Activated CD8-positive, alpha-beta memory T cell treated with anti-CD3 and anti-CD28 coated beads, Interleukin-2, amount 50 U/mL, for 48 hours (primary cell): ENCODE results near the gene LDLRAD4.

ENCODE experiments used
- DNase-seq: peaks from one replicate; pipeline ENCODE4 v3.0.0-alpha.2; 2020

LDLRAD4 gene

DNA sequence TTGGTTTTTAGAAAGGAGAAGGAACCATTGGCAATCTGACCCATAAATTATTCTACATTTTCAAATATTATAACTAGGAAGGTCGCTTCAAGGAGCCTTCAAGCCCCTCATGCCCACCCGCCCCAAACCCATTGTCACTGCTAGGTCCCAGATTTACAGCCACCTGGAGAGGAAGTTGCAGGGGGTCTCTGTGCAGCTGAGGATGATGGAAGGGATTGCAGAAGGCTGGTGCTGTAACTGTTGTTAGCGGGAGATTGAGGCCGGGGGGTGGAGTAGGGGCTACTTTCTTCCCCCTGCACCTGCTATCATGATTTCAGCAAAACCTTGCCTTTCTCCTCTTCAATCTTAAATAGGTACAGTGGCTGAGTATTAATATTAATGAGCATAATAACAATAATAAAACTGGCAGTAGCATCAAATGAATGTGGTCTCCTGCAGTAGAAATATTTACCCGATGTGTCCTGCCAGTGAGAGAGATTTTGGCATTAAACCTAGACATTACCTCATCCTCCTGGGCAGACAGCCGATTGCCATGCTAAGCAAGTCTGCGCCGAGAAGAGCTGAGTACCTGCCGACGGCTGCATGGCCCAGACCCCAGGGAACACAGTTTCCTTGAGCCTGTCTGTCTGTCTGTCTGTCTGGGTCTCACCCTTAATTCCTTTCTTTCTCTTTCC, 282.4 kb downstream of the LDLRAD4 start:
- DNase-seq = no peak

- no peak for DNase-seq
Observed at GRCh38 chr18:13501543-13501887, 283.0 kb downstream of the LDLRAD4 start.

DNA sequence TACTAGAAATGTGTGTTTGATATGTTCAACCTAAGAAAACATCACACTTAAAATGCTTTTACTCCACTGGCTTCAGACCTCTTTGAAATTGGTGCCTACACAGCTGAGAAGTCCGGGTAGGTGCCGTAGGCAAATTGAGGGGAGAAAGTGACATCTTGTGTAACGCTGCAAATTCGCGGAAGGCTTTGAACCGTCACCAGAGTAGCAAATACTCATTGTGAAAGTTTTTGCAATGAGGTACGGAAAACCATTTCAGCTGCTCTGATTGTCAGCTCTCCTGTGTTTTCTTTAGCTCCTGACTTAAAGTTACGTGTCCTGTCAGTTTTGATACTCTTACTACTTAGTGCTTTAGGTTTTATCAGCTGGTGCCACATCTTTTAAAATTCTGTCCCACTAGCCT, 283.3 kb downstream of the LDLRAD4 start:
- no peak for DNase-seq

DNA sequence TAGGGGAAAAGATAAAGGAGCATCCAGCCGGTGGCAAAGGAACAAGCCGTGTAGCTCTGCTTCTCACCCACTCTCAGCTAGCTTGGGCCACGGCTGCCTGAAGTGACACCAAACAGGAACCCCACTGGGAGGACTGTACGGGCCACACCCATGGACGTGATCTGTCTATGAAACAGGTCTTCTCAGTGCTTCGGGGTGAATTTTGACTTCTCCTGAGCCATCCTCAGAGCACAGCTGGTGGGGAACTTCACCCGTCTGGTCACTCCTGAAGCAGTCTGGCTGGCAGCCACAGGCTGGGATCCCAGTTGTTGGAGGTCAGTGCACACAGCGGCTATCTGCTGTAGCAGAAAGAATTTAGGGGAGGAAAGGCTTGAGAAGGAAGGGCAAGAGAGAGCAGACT, 284.0 kb downstream of the LDLRAD4 start:
- no peak for DNase-seq

GRCh38 chr18:13503836-13504235, 285.3 kb downstream of the LDLRAD4 start:
- DNase-seq = no peak

- no peak for DNase-seq
Observed at GRCh38 chr18:13505780-13506345, 287.3 kb downstream of the LDLRAD4 start.

DNA sequence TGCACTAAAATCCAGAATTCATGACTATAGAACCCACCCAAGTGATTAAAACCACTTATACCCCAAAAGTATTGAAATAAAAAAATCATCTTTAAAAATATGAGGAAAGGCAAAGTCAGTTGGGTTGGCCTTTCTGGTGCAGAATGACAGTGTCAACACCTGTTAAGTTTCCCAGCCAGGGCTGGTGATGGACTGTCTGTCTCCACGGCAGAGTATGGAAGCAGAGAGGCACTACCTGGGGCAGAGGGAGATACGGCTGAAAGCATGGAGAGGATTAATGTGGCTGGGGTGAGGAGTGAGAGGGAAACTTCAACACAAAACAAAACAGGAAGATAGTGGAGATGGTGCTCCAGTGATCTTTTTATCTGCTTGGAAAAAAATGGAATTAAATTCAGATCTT, 292.0 kb downstream of the LDLRAD4 start:
- no peak for DNase-seq

- no peak for DNase-seq
Observed at GRCh38 chr18:13511961-13512577, 293.5 kb downstream of the LDLRAD4 start.

- no peak for DNase-seq
Observed at GRCh38 chr18:13513021-13513420, 294.5 kb downstream of the LDLRAD4 start.

DNA sequence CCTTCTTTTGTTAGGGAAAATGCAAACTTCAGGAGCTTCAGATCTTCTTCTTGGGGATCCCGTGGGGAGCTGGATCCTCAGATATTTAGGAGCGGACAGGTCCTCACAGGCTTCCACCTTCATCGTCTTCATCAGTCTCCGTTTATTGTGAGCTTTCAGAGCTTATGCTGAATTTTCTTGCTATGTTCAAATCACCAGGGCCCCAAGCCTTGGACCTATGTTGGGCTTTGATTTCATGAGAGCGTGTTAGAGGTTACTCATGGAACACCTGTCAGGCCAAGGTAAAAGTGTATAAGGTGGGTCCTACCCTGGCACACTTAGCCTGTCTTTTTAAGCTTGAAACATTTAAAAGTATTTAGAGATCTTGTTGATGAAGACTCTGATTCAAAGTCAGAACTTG, 294.9 kb downstream of the LDLRAD4 start:
- no peak for DNase-seq

- DNase-seq = no peak
Observed at GRCh38 chr18:13514558-13514957, 296.0 kb downstream of the LDLRAD4 start.

DNA sequence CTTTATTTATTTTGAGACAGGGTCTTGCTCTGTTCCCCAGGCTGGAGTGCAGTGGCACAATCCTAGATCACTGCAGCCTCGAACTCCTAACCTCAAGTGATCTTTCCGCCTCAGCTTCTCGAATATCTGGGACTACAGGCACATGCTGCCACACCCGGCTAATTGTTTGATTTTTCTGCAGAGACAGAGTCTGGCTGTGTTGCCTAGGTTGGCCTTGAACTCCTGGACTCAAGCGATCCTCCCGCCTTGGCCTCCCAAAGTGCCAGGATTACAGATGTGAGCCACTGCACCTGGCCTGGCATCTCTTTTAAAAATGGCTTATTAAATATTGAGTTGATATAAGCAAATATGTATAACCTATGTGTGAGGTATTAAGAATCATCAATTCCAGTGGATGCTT, 298.3 kb downstream of the LDLRAD4 start:
- DNase-seq = no peak

GRCh38 chr18:13517369-13517768, 298.8 kb downstream of the LDLRAD4 start:
- no peak for DNase-seq

GRCh38 chr18:13518382-13518781, 299.8 kb downstream of the LDLRAD4 start:
- DNase-seq = no peak

DNA sequence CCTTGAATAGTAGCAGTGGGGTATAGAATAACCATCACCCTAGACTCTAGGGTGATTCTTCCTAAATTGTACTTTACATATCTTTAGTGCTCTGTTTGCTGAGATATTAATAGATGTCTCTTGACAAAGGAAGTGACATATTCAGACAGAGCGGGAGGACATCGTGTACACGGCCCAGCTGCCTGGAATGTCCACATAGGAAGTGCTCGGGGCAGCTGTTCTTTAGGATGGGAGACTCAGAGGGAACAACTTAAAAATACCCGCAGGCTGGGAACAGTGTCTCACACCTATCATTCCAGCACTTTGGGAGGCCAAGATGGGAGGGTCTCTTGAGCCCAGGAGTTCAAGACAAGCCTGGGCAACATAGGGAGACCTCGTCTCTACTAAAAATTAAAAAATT, 301.7 kb downstream of the LDLRAD4 start:
- DNase-seq = no peak

DNA sequence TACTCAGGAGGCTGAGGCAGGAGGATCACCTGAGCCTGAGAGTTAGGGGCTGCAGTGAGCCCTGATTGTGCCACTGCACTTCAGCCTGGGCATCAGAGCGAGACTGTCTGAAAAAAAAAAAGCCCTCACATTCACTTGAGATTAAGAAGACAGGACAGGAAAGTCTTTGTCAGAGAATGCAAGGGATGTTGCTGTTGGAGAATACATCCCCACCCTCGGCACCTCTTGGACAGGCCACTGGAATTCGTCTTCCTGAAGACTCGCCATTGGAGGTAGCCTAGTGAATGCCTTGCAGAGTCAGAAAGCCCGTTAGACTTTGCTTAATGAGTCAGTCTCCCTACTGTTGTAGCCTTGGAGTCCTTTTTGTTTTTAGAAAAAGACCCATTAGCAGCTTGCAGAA, 302.2 kb downstream of the LDLRAD4 start:
- DNase-seq = no peak

DNA sequence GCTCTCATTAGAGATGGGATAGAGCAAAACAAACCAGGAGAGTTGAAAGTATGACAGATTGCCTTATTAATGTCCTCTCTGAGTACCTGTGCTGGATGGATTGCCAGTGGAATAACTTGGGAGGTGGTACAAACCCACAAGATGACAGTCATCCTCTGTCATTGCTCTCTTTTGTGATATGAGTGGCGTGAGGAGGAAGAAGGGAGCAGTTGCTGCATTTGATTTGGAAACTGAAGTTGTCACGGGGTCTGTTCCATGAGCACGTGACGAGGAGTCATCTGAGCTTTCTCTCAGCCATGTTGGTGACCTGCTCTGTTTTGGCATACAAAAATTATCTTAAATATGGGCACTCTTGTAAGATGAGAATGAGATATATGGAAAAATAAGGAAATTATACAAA, 302.9 kb downstream of the LDLRAD4 start:
- no peak for DNase-seq

GRCh38 chr18:13522256-13522655, 303.7 kb downstream of the LDLRAD4 start:
- no peak for DNase-seq

DNA sequence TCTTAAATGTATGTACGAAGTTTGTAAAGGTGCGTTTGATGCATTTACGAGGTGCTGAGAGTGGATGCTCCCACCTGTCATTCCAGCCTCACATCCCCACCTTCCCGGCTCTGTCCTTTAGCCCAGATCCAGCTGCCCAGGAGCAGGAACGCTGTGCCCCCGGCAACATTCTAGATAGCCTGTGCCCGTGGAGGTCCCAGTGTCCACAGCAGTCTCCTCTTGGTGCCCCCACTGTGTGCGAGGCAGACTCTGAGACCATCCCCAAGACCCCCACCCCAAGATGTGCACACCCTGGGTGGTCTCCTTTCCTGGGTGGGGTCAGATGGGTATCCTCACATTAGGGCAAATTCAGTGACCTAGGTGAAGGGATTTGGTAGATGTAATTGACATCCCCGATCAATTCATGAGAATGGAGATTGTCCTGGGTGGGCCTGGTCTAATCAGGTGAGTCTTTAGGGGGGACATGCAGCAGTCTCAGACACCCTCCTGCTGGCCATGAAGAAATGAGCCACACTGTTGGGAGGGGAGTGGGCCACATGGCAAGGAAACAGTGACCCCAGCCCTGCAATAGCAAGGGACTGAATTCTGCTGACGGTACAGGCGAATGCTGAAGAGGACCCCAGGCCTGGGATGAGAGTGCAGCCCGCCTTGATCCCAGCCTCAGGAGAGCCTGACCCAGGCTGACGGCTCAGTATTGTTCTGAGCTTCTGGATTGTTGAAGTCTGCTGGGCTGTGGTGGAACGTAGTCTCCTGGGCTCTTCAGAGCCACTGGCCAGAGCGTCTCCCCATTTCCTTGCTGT, 304.5 kb downstream of the LDLRAD4 start:
- no peak for DNase-seq

- peak; percentile 45 for DNase-seq
Observed at GRCh38 chr18:13524054-13524453, 305.5 kb downstream of the LDLRAD4 start.

DNA sequence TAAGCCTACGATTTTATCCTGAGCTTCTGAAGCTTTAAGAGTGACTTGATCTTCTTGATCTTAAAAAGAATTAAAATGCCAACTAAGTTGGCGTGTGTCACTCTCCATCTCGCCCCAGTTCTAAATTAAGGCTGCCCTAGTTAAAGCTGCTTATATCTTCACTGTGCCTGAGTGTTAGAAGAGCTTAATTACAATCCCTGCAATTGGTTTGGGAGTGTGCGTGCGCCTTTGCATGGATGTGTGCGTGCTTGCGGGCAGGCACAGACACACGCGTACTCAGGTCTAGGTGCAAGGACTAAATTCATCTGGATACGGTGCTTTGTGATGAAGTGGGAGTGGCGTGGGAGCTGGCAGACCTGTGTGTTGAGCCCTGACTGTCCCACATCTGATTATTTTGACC, 306.3 kb downstream of the LDLRAD4 start:
- no peak for DNase-seq

DNA sequence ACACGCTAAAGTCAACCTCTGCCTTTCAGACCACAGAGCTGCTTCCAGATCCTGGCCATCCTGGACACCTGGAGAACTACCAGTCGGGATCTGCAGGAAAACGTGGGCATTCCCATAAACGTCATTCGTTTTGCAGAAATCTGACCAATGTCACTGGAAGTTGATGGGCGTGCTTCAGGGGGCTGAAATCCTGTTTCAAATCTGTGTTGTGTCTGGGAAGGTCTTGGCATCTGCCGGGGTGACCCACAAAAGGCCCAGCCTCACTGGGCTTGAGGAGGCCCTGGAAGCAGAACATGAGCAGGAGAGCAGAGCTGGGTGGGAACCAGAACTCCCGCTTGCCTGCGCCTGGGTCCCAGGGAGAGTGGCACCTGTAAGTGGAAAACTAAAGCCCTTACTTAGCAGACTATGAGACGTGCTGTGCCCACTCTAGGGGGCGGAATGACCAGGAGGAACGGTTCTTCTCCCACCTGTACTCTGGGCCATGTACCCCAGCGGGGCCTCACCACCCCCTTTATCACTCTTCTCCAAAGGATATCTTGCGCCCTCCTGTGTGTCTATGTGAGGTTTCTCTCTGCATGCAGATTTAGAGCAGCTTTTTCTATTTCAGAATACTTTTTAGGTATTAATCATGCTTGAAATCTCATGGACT, 306.9 kb downstream of the LDLRAD4 start:
- DNase-seq = no peak

DNA sequence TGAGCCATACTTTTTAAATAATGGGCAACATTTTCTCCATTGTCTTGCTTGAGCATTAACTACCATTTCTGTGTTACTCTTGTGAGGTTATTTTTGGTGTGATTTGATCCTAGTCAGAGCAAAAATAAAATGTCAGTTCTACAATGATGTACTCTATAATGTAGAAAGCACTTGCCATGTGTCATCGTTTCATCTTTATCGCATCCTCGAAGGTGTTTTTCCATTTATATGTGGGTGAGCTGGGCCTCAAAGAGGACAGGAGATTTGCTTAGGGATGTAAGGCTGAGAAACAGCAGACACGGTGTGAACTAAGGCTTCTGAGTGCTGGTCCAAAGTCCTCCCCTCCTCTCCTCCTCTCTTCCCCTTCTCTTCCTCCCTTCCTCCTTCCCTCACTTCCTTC, 308.0 kb downstream of the LDLRAD4 start:
- DNase-seq = no peak
